Endothelial cell of umbilical vein (primary cell): ENCODE data around the gene HELZ2. TPM values are rescaled to one million over a fixed set of nuclear protein-coding genes. Genes with fewer than 3 reads are reported as not detected.

Source experiments
- BruUV-seq: library from RNA; stranded (reverse); fragments of 400-500 nt; replicated peaks from 2 replicates; lab custom pipeline; 2021; lab: Mats Ljungman, UMichigan
- CTCF ChIA-PET: fragments of 300-600, 350-600 bp; sonication (Branson Sonifier 250); formaldehyde crosslinking; loops from one replicate; lab custom pipeline; 2021; ENCODE audit warnings: antibody characterized with exemption, inconsistent platforms; lab: Charles Lee
- POLR2A ChIA-PET: fragments of 300-600, 350-600 bp; sonication (Branson Sonifier 250); formaldehyde crosslinking; loops from one replicate; lab custom pipeline; 2021; ENCODE audit warnings: antibody characterized with exemption, inconsistent platforms; lab: Charles Lee
- DNase-seq: peaks from one replicate; pipeline ENCODE4 v3.0.0-alpha.2; 2011; ENCODE audit warnings: low read depth, low spot score
- FAIRE-seq: peaks from 2 replicates; lab custom pipeline; 2011; peaks lifted over from hg19 to GRCh38; lab: Jason Lieb, UNC
- H2AFZ ChIP-seq: 2 replicates; pipeline ENCODE4 v1.6.0; 2012; ENCODE audit warnings: low read depth, low read length, control low read depth, inconsistent platforms
- H3K27ac ChIP-seq: 2 replicates; pipeline ENCODE4 v1.5.1; 2011; ENCODE audit warnings: low read depth, mild to moderate bottlenecking, control low read depth, low read length, moderate library complexity; ENCODE audit not compliant: insufficient read depth
- H3K27me3 ChIP-seq, 2 experiments: 2 replicates each; pipeline versions ENCODE4 v1.6.0 to v1.6.1; 2011; ENCODE audit warnings: low read length in 2 of 2, mixed read lengths in 1 of 2; ENCODE audit not compliant: control insufficient read depth in 2 of 2, insufficient read depth in 2 of 2
- H3K36me3 ChIP-seq, 2 experiments: 2 replicates in 1 of 2; 3 replicates in 1 of 2; pipeline ENCODE4 v1.5.1; 2011; ENCODE audit warnings: low read length in 2 of 2, mild to moderate bottlenecking in 1 of 2, moderate library complexity in 1 of 2; ENCODE audit not compliant: control insufficient read depth in 2 of 2, insufficient read depth in 2 of 2; ENCODE audit errors: extremely low read depth in 1 of 2
- H3K4me1 ChIP-seq: 3 replicates; pipeline ENCODE4 v1.5.1; 2011; ENCODE audit warnings: mild to moderate bottlenecking, low read length; ENCODE audit not compliant: control insufficient read depth, insufficient read depth; ENCODE audit errors: extremely low read depth
- H3K4me2 ChIP-seq: 2 replicates; pipeline ENCODE4 v1.6.1; 2011; ENCODE audit warnings: low read length, control low read depth, mixed read lengths; ENCODE audit not compliant: insufficient read depth
- H3K4me3 ChIP-seq, 3 experiments: fragments of 200-600 bp in 1 of 3; sonication (generic), shearing (Covaris generic) in 1 of 3; replicated peaks in 1 of 3; 2 replicates each; pipeline ENCODE4 v1.5.1; 2011 to 2016; ENCODE audit warnings: control low read depth in 3 of 3, low read length in 3 of 3, mild to moderate bottlenecking in 2 of 3, inconsistent platforms in 1 of 3, low read depth in 1 of 3, moderate library complexity in 1 of 3; ENCODE audit not compliant: insufficient read depth in 1 of 3
- H3K79me2 ChIP-seq: 2 replicates; pipeline ENCODE4 v1.6.0; 2012; ENCODE audit warnings: low read length, inconsistent platforms; ENCODE audit not compliant: control insufficient read depth, insufficient read depth
- H3K9ac ChIP-seq: replicated peaks from 2 replicates; pipeline ENCODE3; 2011; ENCODE audit warnings: low read length, control low read depth; ENCODE audit not compliant: insufficient read depth; ENCODE audit errors: extremely low read depth
- H3K9me1 ChIP-seq: replicated peaks from 3 replicates; pipeline ENCODE4 v1.6.0; 2011; ENCODE audit warnings: mild to moderate bottlenecking, low read length; ENCODE audit not compliant: control insufficient read depth, insufficient read depth; ENCODE audit errors: extremely low read depth
- H3K9me3 ChIP-seq: replicated peaks from 2 replicates; pipeline ENCODE4 v1.5.1; 2012; ENCODE audit warnings: low read length, inconsistent platforms; ENCODE audit not compliant: control insufficient read depth, insufficient read depth
- H4K20me1 ChIP-seq: replicated peaks from 2 replicates; pipeline ENCODE3; 2011; ENCODE audit warnings: mild to moderate bottlenecking, low read length; ENCODE audit not compliant: control insufficient read depth, insufficient read depth; ENCODE audit errors: extremely low read depth
- EZH2 ChIP-seq: IDR thresholded peaks from 2 replicates; pipeline ENCODE4 v1.6.1; 2012; ENCODE audit warnings: borderline replicate concordance, low read depth, mild to moderate bottlenecking, moderate library complexity, low read length, inconsistent platforms; ENCODE audit not compliant: severe bottlenecking
- FOS ChIP-seq: IDR thresholded peaks from 2 replicates; pipeline ENCODE4 v1.6.1; 2011; ENCODE audit warnings: mild to moderate bottlenecking, low read length, moderate library complexity, borderline replicate concordance; ENCODE audit not compliant: insufficient read depth
- GATA2 ChIP-seq: IDR thresholded peaks from 2 replicates; pipeline ENCODE4 v1.7.0; 2011; ENCODE audit warnings: low read depth, mild to moderate bottlenecking, moderate library complexity, mixed read lengths, low read length; ENCODE audit not compliant: insufficient read length, insufficient read depth
- JUN ChIP-seq: IDR thresholded peaks from 2 replicates; pipeline ENCODE4 v1.6.1; 2011; ENCODE audit warnings: borderline replicate concordance, low read depth; ENCODE audit not compliant: insufficient read length, insufficient read depth
- MYC ChIP-seq: IDR thresholded peaks from one replicate; pipeline ENCODE4 v1.6.1; 2011; ENCODE audit warnings: mild to moderate bottlenecking, low read depth, low read length
- POLR2A ChIP-seq: IDR thresholded peaks from 2 replicates; pipeline ENCODE4 v1.6.1; 2012; ENCODE audit warnings: low read depth, mild to moderate bottlenecking, control low read depth, low read length
- POLR2AphosphoS5 ChIP-seq: IDR thresholded peaks from 2 replicates; pipeline ENCODE4 v1.6.1; 2012; ENCODE audit warnings: low read depth, mild to moderate bottlenecking, control low read depth, low read length, moderate library complexity; ENCODE audit not compliant: insufficient read depth
- dilution Hi-C: fragments of 300-500 bp; cut with MboI; formaldehyde crosslinking; loops from one replicate; pipeline ENCODE4 v1.15.0; 2019; ENCODE audit warnings: low sequenced_read_pairs; ENCODE audit not compliant: extremely low pct_ligation_motif_present
- intact Hi-C: fragments of 100-400 bp; cut with micrococcal nuclease; formaldehyde crosslinking; loops from one replicate; pipeline ENCODE4 v1.10.0; 2022
- polyA plus RNA-seq, 4 experiments: library from polyadenylated mRNA; depleted of rRNA in 3 of 4; stranded (reverse) in 3 of 4; unstranded in 1 of 4; fragments of >200 nt; gene quantifications; 2 replicates each; pipeline versions ENCODE4 v1.2.1 to v1.2.3, GENCODE V29; 2011 to 2012; ENCODE audit warnings: missing spikeins in 1 of 4
- total RNA-seq: library from RNA; stranded (reverse); gene quantifications from 2 replicates; pipeline ENCODE4 v1.2.3, GENCODE V29; 2021
- TF ChIP-seq, protein P1 (sequence below): IDR thresholded peaks from 2 replicates; pipeline ENCODE4 v1.6.1; 2011; ENCODE audit not compliant: insufficient read depth, insufficient read length
- TF ChIP-seq, protein P2 (sequence below), 2 donors: IDR thresholded peaks; 1 replicate in 1 of 2; 2 replicates in 1 of 2; pipeline ENCODE4 v1.5.1; 2011; ENCODE audit warnings: low read length in 2 of 2, mild to moderate bottlenecking in 2 of 2, moderate library complexity in 2 of 2, control low read depth in 1 of 2, inconsistent platforms in 1 of 2, low read depth in 1 of 2; ENCODE audit not compliant: insufficient read depth in 1 of 2; ENCODE audit errors: extremely low read depth in 1 of 2

Gene HELZ2
- total and polyA plus RNA-seq, 2 donors (not counting 3 experiments of a cell fraction or from before 2014, with no cell fraction given): 10.6 to 33.2 TPM

- Histone ChIP-seq H3K9me1 (no peaks in the 10 kb centered on the region), H3K4me2 (no peak within 1 kb of the TSS), H3K36me3 (no peaks in the 10 kb centered on the region), H3K4me1 (no peaks in the 10 kb centered on the region), H3K27me3 (no peaks in the 10 kb centered on the region), H3K27ac (no peak within 1 kb of the TSS), H3K79me2 (no peaks in the 10 kb centered on the region), H3K4me3 (peak within 1 kb of the TSS in 1 of 3 experiments; percentile 34), H3K9me3 (no peaks in the 10 kb centered on the region), H2AFZ (peak within 1 kb of the TSS; percentile 61), H4K20me1 (no peaks in the 10 kb centered on the region), H3K9ac (no peak within 1 kb of the TSS)
- DNase-seq (no peak), FAIRE-seq (no peak)
- BruUV-seq: no TSS peak
- ChIA-PET POLR2A (interaction anchor here (0.8 kb wide), 1 partner anchor 13 kb away, joined by 3 read pairs; no protein-coding TSS in a partner anchor), CTCF (interaction anchor here (0.7 to 5.7 kb wide), 33 partner anchors 8 to 585 kb away, joined by 3 to 89 read pairs (median 6); partner anchors contain the start of genes ARFRP1, GMEB2, HELZ2 and LIME1)
- TF ChIP-seq, protein P1, sequence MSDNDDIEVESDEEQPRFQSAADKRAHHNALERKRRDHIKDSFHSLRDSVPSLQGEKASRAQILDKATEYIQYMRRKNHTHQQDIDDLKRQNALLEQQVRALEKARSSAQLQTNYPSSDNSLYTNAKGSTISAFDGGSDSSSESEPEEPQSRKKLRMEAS: no peak
- TF ChIP-seq MYC (no peak), GATA2 (no peak), POLR2A (no peak), JUN (no peak), EZH2 (no peak), FOS (no peak), POLR2AphosphoS5 (no peak)
- TF ChIP-seq, protein P2, sequence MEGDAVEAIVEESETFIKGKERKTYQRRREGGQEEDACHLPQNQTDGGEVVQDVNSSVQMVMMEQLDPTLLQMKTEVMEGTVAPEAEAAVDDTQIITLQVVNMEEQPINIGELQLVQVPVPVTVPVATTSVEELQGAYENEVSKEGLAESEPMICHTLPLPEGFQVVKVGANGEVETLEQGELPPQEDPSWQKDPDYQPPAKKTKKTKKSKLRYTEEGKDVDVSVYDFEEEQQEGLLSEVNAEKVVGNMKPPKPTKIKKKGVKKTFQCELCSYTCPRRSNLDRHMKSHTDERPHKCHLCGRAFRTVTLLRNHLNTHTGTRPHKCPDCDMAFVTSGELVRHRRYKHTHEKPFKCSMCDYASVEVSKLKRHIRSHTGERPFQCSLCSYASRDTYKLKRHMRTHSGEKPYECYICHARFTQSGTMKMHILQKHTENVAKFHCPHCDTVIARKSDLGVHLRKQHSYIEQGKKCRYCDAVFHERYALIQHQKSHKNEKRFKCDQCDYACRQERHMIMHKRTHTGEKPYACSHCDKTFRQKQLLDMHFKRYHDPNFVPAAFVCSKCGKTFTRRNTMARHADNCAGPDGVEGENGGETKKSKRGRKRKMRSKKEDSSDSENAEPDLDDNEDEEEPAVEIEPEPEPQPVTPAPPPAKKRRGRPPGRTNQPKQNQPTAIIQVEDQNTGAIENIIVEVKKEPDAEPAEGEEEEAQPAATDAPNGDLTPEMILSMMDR (IDR thresholded peaks at IDR 0.05; ENCODE audit: extremely low read depth in 1 of 2, insufficient read depth in 1 of 2, low read depth in 1 of 2, low read length in 2 of 2): no peak
- intact Hi-C loops: no loop called here
- dilution Hi-C loops: no loop called here
Measured at GRCh38 chr20:63536997-63537524, 37.0 kb downstream of the HELZ2 start, which contains the start of gene PTK6. Gene PTK6, minus strand, starts transcription at chr20:63537376. Its CDS starts 62 bp downstream, at chr20:63537314.
